ENCODE data around the gene ATP13A2.

ATP13A2 gene

GRCh38 chr1:17011439-17012307, at the start of gene ATP13A2:
ATP13A2 (minus strand) TSS chr1:17011928; CDS start chr1:17011738, 190 bp downstream.
- DNase-seq (ENCODE audit: low spot score): peak; percentile 94

GRCh38 chr1:17061486-17061885, 49.8 kb upstream of the ATP13A2 start:
- no peak for DNase-seq (ENCODE audit: low spot score)

GRCh38 chr1:17060306-17060749, 48.6 kb upstream of the ATP13A2 start:
- no peak for DNase-seq (ENCODE audit: low spot score)

GRCh38 chr1:17059391-17060305, 47.9 kb upstream of the ATP13A2 start:
- DNase-seq (ENCODE audit: low spot score): peak; percentile 87

- no peak for DNase-seq (ENCODE audit: low spot score)
These were observed 44.8 kb upstream of the ATP13A2 start for GRCh38 chr1:17056551-17056950.

- DNase-seq (ENCODE audit: low spot score): no peak
These were observed 44.1 kb upstream of the ATP13A2 start for GRCh38 chr1:17055801-17056200.

GRCh38 chr1:17053685-17054410, 42.1 kb upstream of the ATP13A2 start, which contains the start of gene SDHB:
SDHB (minus strand) TSS chr1:17054032; CDS start chr1:17054019, 13 bp downstream.
- peak; percentile 99 for DNase-seq (ENCODE audit: low spot score)

- DNase-seq (ENCODE audit: low spot score): no peak
These were observed 41.5 kb upstream of the ATP13A2 start for GRCh38 chr1:17053086-17053684.

GRCh38 chr1:17052641-17053040, 40.9 kb upstream of the ATP13A2 start:
- DNase-seq (ENCODE audit: low spot score): no peak

GRCh38 chr1:17052038-17052437, 40.3 kb upstream of the ATP13A2 start:
- DNase-seq (ENCODE audit: low spot score): no peak

- no peak for DNase-seq (ENCODE audit: low spot score)
These were observed 36.2 kb upstream of the ATP13A2 start for GRCh38 chr1:17047924-17048323.

GRCh38 chr1:17046334-17046657, 34.6 kb upstream of the ATP13A2 start:
- DNase-seq (ENCODE audit: low spot score): no peak

- DNase-seq (ENCODE audit: low spot score): peak; percentile 67
These were observed 34.1 kb upstream of the ATP13A2 start for GRCh38 chr1:17045634-17046333.

GRCh38 chr1:17045150-17045549, 33.4 kb upstream of the ATP13A2 start:
- no peak for DNase-seq (ENCODE audit: low spot score)

GRCh38 chr1:17043676-17044075, 31.9 kb upstream of the ATP13A2 start:
- no peak for DNase-seq (ENCODE audit: low spot score)

GRCh38 chr1:17040135-17040534, 28.4 kb upstream of the ATP13A2 start:
- no peak for DNase-seq (ENCODE audit: low spot score)

GRCh38 chr1:17039522-17039921, 27.8 kb upstream of the ATP13A2 start:
- DNase-seq (ENCODE audit: low spot score): no peak

GRCh38 chr1:17033481-17033880, 21.8 kb upstream of the ATP13A2 start:
- no peak for DNase-seq (ENCODE audit: low spot score)

GRCh38 chr1:17032741-17033140, 21.0 kb upstream of the ATP13A2 start:
- DNase-seq (ENCODE audit: low spot score): peak; percentile 20

- no peak for DNase-seq (ENCODE audit: low spot score)
These were observed 19.7 kb upstream of the ATP13A2 start for GRCh38 chr1:17031436-17031835.

- no peak for DNase-seq (ENCODE audit: low spot score)
These were observed 18.5 kb upstream of the ATP13A2 start for GRCh38 chr1:17030206-17030605.

Measured in GM03348 (cell line).